Esophagus muscularis mucosa (tissue), 4 donors: ENCODE results near the gene FMN1. TPM values are rescaled to one million over a fixed set of nuclear protein-coding genes. Genes with fewer than 3 reads are reported as not detected.

Source experiments
- DNase-seq: peaks from one replicate; pipeline ENCODE4 v3.0.0-alpha.2; 2017; ENCODE audit errors: extremely low spot score
- H3K27ac ChIP-seq, 4 donors: fragments of 200-600 bp; sonication (generic); replicated peaks in 1 of 4; 1 replicate in 3 of 4; 2 replicates in 1 of 4; pipeline ENCODE4 v1.5.1; 2016 to 2019; ENCODE audit warnings: mild to moderate bottlenecking in 1 of 4
- H3K27me3 ChIP-seq, 4 donors: fragments of 200-600 bp; sonication (generic); one replicate each; pipeline versions ENCODE4 v1.5.1 to v1.6.0; 2016 to 2019
- H3K36me3 ChIP-seq, 4 donors: fragments of 200-600 bp; sonication (generic); one replicate each; pipeline ENCODE4 v1.5.1; 2016 to 2019
- H3K4me1 ChIP-seq, 4 donors: fragments of 200-600 bp; sonication (generic); one replicate each; pipeline ENCODE4 v1.5.1; 2016 to 2019
- H3K4me3 ChIP-seq, 4 donors: fragments of 200-600 bp; sonication (generic); 1 replicate in 2 of 4; 2 replicates in 2 of 4; pipeline ENCODE4 v1.5.1; 2016 to 2019; ENCODE audit warnings: mild to moderate bottlenecking in 4 of 4, moderate library complexity in 1 of 4
- H3K9me3 ChIP-seq, 4 donors: fragments of 200-600 bp; sonication (generic); 1 replicate in 3 of 4; 2 replicates in 1 of 4; pipeline ENCODE4 v1.5.1; 2016 to 2019
- EP300 ChIP-seq: sonication (generic); formaldehyde crosslinking; IDR thresholded peaks from one replicate; pipeline ENCODE4 v1.6.1; 2017; ENCODE audit warnings: antibody characterized with exemption
- POLR2A ChIP-seq: fragments of 450-650 bp; IDR thresholded peaks from one replicate; pipeline ENCODE4 v1.6.1; 2017; ENCODE audit warnings: antibody characterized with exemption, moderate library complexity, mild to moderate bottlenecking, low read depth
- POLR2AphosphoS5 ChIP-seq, 2 donors: sonication (generic); formaldehyde crosslinking; IDR thresholded peaks; one replicate each; pipeline ENCODE4 v1.6.1; 2017; ENCODE audit warnings: antibody characterized with exemption in 2 of 2
- WGBS: methylation state at CpG from one replicate; pipeline ENCODE4 v1.1.5; 2018; 5-methylcytosine and 5-hydroxymethylcytosine counted together
- intact Hi-C: fragments of 100-400 bp; cut with DNase I; formaldehyde crosslinking; loops from one replicate; pipeline ENCODE4 v1.15.1; 2023
- total RNA-seq, 4 donors: library from RNA; depleted of rRNA; stranded (reverse); fragments of >200 nt; gene quantifications; one replicate each; pipeline versions ENCODE4 v1.1.0 to v1.2.1, GENCODE V29; 2016
- TF ChIP-seq, protein P1 (sequence below), 3 experiments: fragments of 200-600 bp in 2 of 3; fragments of 450-650 bp in 1 of 3; sonication (generic) in 2 of 3; IDR thresholded peaks; one replicate each; pipeline ENCODE4 v1.5.1; 2017 to 2019; ENCODE audit warnings: antibody characterized with exemption in 3 of 3, mild to moderate bottlenecking in 2 of 3, moderate library complexity in 1 of 3

Gene FMN1
- total RNA-seq, 4 donors from 2014 or later, result 4.8 to 12.5 (median 8.6) TPM

DNA sequence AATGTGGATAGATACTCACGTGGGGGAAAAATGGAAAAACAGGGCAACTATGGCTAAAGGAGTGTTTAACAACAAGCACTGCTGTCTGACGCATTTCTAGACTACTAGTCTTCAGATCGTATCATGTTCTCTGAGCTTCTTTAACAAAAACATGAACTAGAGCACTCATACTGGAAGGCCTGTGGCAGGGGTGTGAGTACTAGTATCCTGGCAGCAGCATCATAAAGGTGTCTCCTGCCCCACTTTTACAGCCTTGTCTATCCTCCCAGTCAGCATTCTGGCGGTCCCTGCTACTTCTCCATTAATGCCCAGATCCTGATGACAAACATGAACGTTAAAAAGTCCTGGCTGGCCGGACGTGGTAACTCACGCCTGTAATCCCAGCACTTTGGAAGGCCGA is 4.0 kb downstream of the FMN1 start:
- Histone ChIP-seq H3K9me3 (no peaks in the 10 kb centered on the region), H3K36me3 (no peaks in the 10 kb centered on the region), H3K27ac (no peak overlapping the region), H3K4me3 (no peak overlapping the region), H3K4me1 (peaks cover 5 to 16% (median 12%) of the 10 kb centered on the region in 4 donors), H3K27me3 (no peaks in the 10 kb centered on the region)
- 88% methylated on average over 8 of the region's 9 CpGs for WGBS
- intact Hi-C loops, result no loop called here
- no peak for DNase-seq
- TF ChIP-seq EP300 (no peak), POLR2A (no peak), POLR2AphosphoS5 (IDR thresholded peaks at IDR 0.05) (no peak)
- TF ChIP-seq, protein P1, sequence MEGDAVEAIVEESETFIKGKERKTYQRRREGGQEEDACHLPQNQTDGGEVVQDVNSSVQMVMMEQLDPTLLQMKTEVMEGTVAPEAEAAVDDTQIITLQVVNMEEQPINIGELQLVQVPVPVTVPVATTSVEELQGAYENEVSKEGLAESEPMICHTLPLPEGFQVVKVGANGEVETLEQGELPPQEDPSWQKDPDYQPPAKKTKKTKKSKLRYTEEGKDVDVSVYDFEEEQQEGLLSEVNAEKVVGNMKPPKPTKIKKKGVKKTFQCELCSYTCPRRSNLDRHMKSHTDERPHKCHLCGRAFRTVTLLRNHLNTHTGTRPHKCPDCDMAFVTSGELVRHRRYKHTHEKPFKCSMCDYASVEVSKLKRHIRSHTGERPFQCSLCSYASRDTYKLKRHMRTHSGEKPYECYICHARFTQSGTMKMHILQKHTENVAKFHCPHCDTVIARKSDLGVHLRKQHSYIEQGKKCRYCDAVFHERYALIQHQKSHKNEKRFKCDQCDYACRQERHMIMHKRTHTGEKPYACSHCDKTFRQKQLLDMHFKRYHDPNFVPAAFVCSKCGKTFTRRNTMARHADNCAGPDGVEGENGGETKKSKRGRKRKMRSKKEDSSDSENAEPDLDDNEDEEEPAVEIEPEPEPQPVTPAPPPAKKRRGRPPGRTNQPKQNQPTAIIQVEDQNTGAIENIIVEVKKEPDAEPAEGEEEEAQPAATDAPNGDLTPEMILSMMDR (IDR thresholded peaks at IDR 0.05), result no peak

DNA sequence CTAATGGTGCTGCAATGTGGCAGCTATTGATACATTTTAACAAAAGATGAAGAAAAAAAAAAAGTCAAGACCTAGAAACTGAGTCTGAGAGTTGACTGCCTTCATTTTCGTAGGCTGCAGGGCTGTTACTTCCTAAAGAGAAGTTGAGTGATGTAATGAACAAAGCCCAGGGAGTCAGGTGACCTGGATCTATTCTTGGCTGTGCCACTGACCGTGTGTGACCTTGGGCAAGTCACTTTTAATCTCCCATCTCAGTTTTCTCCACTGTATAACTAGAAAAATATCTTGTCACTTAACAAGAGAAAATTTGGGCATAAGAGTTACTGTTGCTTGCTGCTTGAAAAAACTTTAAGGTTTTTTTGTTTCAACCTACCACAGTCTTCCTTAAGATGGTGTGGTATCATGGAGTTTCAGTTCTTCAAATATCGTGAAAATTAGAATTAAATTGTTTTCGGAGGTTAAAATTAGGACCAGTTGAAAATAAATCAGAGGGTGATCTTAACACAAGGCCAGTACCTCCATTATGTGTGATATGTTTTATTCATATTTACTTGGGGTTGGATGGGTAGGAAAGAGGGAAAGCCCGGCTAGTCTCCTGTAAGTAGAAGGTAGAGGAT is 5.8 kb downstream of the FMN1 start:
- H3K36me3 ChIP-seq, result no peaks in the 10 kb centered on the region
- TF ChIP-seq, protein P1 (IDR thresholded peaks at IDR 0.05), result no peak
- TF ChIP-seq POLR2A, result no peak
- TF ChIP-seq POLR2AphosphoS5 (IDR thresholded peaks at IDR 0.05), result no peak
- no peak for TF ChIP-seq EP300
- no peak overlapping the region for H3K27ac ChIP-seq
- H3K4me3 ChIP-seq, result no peak overlapping the region
- WGBS, result 79% methylated on average over 5 of the region's 5 CpGs
- H3K27me3 ChIP-seq, result no peaks in the 10 kb centered on the region
- peaks cover 0 to 5% (median under 1%) of the 10 kb centered on the region in 4 donors for H3K4me1 ChIP-seq
- no peak for DNase-seq
- intact Hi-C loops, result no loop called here
- no peaks in the 10 kb centered on the region for H3K9me3 ChIP-seq

DNA sequence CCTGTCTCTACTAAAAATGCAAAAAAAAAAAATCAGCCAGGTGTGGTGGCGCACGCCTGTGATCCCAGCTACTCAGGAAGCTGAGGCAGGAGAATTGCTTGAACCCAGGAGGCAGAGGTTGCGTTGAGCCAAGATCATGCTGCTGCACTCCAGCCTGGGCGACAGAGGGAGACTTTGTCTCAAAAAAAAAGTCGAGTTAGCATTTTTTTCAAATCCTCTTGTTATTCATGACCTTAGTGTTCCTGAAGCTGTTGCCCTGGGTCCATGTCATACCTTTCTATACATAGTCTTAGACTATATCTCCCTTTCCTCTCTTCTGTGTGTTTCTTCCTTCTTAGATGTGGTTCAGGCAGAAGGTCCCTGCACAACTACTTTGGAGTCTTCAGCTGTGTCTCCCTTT is 6.4 kb downstream of the FMN1 start:
- Histone ChIP-seq H3K27me3 (no peaks in the 10 kb centered on the region), H3K36me3 (no peaks in the 10 kb centered on the region), H3K27ac (no peak overlapping the region), H3K4me3 (no peak overlapping the region), H3K9me3 (no peaks in the 10 kb centered on the region), H3K4me1 (peaks cover 0 to 5% (median 0%) of the 10 kb centered on the region in 4 donors)
- intact Hi-C loops, result no loop called here
- DNase-seq, result no peak
- no peak for TF ChIP-seq POLR2A
- no peak for TF ChIP-seq EP300
- TF ChIP-seq POLR2AphosphoS5 (IDR thresholded peaks at IDR 0.05), result no peak
- TF ChIP-seq, protein P1 (IDR thresholded peaks at IDR 0.05), result no peak
- 76% methylated on average over 5 of the region's 5 CpGs for WGBS

DNA sequence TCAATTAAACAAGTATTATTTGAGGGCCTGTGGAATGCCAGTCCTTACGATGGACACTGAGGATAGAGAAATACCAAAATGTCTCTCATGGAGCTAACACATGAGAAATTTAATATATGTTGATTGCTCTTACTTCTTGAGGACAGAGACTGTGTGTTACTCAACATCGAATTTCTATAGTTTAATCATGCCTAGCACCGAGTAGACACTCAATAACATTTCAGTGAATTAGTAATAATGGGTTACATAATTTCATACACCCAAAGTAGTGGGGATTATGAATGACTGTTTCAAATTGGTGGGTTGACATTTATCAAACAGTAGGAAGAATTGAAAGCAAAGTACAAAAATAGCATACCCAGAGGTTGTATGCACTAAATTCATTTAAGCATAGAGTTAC is 11.2 kb downstream of the FMN1 start:
- Histone ChIP-seq H3K9me3 (no peaks in the 10 kb centered on the region), H3K27me3 (no peaks in the 10 kb centered on the region), H3K36me3 (no peaks in the 10 kb centered on the region), H3K4me1 (peaks cover 0 to under 1% (median 0%) of the 10 kb centered on the region in 4 donors), H3K4me3 (no peak overlapping the region), H3K27ac (no peak overlapping the region)
- DNase-seq, result no peak
- 83% methylated on average over 3 of the region's 3 CpGs for WGBS
- intact Hi-C loops, result no loop called here
- TF ChIP-seq EP300 (no peak), POLR2AphosphoS5 (IDR thresholded peaks at IDR 0.05) (no peak), POLR2A (no peak)
- TF ChIP-seq, protein P1 (IDR thresholded peaks at IDR 0.05), result no peak

DNA sequence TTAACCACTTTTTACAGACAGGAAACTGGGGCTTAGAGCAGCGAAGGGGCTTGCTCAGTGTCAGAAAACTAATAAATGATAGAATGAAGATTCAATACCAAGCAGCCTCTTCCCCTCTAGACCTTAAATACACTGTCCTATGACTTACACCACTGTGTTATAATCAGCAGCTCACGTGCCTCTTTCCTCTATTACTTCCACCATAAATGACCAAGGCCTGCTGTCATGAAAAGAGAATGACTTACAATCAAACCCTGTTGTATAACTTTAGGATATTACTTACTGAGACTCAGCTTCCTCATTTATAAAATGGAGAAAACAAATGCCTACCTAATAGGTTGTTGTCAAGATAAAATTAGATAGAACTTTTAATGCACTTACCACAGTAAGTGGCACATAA is 11.6 kb downstream of the FMN1 start:
- no peak overlapping the region for H3K4me3 ChIP-seq
- intact Hi-C loops, result no loop called here
- DNase-seq, result no peak
- no peak overlapping the region for H3K27ac ChIP-seq
- H3K4me1 ChIP-seq, result no peaks in the 10 kb centered on the region
- no peaks in the 10 kb centered on the region for H3K9me3 ChIP-seq
- H3K27me3 ChIP-seq, result no peaks in the 10 kb centered on the region
- H3K36me3 ChIP-seq, result no peaks in the 10 kb centered on the region
- TF ChIP-seq POLR2A (no peak), POLR2AphosphoS5 (IDR thresholded peaks at IDR 0.05) (no peak), EP300 (no peak)
- TF ChIP-seq, protein P1 (IDR thresholded peaks at IDR 0.05), result no peak
- 66% methylated on average over 2 of the region's 2 CpGs for WGBS
